Measurements from ENCODE around the gene NRBF2.
"Not testable (repeated sequence)": the region's sequence is repeated elsewhere in the genome, so short reads cannot be mapped to it uniquely, and the experiment has no call there.

Gene NRBF2

DNA sequence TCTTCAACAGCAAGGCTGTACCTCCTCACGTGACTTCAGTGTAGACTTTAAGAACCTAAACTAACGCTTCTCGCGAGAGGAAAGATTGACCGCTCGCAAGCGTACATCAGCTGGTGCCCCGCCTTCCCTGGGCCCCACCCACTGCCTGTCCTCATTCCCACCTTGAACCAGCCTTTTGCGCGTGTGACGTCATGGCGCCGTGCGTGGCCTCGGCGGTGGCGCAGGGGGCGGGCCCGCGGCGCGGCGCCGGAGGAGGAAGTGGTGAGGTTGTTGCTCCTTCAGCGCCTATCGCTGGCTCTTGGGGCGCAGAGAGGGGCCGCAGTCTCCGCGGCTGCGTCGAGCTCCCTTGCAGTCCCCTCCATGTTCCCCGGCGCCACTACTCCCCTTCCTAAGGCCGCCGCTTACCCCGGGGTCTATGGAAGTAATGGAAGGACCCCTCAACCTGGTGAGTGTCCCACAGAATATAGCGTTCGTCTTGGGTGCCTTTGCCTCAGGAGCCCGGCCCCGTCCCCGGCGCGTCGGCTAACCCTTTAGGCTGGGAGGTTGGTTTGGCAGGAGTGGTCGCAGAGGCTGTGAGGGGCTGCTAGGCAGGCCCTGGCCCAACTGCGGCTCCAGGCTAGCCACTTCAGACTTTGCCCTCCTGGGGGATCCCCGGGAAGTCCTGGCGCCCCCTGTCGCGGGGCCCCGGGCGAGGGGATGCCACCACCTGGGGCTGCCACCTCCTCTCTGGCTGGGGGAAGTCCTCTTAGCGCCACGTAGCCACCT, at the start of gene NRBF2:
TSS of gene NRBF2 (plus strand) at position 273 of the 765 bp plus-strand sequence. CDS start at position 416, 143 bp downstream.
- peak; percentile 99 for DNase-seq (ENCODE audit: low read depth)

DNA sequence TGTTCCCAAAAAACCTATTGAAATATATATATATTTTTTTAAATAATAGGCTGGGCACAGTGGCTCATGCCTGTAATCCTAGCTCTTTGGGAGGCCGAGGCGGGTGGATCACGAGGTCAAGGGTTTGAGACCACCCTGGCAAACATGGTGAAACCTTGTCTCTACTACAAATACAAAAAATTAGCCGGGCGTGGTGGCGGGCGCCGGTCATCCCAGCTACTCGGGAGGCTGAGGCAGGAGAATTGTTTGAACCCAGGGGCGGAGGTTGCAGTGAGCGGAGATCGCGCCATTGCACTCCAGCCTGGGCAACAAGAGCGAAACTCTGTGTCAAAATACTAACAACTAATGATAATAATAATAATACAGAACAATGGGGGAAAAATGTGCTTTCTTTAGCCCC, 49.7 kb upstream of the NRBF2 start:
- DNase-seq (ENCODE audit: low read depth) = not testable (repeated sequence)

DNA sequence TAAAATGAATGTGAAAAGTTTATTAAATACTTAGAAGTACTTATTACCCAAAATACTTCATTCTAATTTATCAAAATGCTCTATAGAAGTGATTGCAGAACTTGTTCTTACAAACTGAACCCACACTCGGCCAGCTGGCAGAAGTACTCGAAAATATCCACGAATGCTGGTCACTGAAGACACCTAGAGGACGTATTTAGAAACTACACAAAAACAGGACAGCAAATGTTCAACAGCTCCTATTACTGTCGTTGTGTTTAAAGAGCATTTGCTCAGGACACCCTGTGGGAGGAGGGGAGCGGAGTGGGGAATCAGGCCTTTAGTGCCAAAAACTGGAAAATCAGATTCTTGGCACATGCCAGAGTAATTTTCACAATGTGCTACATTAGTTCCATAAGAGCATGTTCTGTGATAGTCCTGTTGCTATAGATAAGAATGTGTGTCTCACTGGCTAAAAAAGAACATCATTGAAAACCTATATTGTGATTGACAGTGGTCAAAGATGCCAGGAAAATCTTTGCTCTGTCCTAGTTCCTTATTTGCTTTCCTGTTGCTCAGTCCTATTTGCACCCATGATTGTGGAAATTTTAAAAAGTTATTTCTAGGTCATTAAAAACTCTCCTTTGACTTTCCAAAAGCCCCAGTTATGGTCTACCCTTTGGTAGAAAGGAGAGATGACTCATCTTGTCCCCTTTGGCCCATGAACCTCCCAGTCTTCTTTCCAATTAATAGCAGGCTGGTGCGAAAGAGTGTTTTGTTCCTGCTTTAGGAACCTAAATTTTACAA, 49.0 kb upstream of the NRBF2 start:
- DNase-seq (ENCODE audit: low read depth) = peak; percentile 83

DNA sequence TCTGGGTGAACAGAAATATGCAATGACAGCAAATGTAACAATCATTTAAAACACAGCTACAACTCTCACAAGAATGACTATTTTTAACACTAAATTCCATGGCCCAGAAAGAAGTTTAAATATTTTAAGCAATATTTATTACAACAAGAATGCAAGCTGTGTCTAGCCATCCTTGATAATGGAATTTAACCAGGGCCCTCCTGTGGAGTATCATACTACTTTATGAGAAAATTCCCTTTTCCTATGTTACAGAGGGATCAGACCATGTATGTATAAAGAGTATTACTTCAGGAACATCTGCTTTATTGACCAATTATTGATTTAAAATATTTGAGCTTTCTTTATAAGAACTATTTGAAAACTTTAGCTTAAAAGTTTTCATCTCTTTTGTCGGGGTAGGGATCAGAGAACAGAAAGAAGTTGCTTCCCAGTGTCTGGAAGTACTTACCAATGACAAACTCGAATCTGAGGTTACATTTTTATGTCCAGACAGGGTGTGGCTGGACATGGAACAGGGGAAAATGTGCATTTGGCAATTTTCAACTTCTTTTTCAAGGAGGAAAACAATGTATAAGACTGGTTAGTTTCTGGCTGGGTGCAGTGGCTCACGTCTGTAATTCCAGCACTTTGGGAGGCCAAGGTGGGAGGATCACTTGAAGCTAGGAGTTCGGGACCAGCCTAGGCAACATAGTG, 48.3 kb upstream of the NRBF2 start:
- DNase-seq (ENCODE audit: low read depth) = no peak

DNA sequence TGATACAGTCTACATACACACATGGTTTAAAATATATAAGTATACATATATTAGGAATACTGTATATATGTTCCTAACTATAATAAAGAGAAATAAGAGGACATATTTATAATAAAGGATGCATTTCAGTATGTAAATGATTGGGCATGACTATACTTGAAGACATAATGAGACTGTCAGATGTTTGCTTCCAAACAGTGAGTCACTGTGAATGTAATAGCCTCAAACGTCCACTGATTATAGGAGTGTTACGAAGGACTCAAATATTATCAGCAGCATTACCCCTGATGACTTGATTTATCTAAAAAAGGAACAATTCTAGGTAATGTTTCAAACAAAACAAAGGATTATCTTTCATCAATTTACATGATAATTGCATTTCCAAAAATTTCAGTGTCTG, 39.9 kb upstream of the NRBF2 start:
- DNase-seq (ENCODE audit: low read depth) = peak; percentile 18

DNA sequence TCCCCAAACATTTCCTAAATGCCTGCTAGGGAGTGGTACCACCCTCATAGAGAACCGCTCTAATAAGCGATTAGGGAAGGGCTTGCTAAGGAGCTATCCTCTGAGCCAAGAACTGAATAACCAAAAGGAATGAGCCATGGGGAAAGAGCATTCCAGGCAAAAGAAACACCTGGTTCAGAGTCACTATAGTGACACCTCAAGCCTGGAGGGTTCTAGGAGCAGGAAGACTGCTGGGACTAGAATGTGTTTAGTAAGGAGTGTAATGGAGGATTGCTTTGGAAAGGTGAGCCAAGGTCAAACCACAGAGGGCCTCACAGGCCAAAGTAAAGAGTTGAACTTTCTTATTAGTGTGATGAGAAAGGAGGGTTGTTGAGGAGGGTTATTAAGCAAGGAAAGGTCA, 38.7 kb upstream of the NRBF2 start:
- no peak for DNase-seq (ENCODE audit: low read depth)

DNA sequence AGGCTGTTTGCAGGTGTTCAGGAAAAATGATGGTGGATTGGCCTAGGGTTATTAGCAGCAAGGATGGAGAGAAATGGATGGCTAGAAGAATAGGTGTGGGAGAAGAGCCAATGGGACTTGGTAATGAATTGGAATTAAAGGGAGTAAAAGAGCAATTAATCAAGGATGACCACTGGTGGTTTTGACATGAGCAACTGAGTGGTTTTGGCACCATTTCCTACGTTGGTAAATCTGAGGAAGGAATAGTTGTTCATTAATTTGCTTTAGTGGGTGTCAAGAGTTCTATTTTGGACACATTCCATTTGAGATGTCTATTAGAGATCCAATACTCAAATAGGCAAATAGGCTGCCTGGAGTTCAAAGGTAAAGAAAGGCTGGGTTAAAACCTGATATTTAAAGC, 38.2 kb upstream of the NRBF2 start:
- DNase-seq (ENCODE audit: low read depth) = no peak

DNA sequence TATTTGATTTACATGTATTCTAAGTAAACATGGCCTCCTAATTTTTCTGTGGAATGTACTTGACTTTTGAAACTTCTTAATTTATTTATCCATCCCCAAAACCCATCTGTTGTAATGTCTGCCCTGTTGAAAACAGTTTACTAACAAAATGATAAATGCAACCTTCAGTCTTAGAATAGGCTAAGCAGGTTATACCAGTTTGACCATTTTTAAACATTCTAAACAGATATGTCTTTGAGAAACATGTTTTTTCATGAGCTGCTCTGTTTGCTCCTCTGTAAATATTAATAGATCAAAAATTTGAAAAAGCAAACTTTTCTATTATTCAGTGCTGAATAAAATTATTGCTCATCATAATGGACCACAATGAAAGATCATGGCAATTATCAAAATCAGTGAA, 33.4 kb upstream of the NRBF2 start:
- no peak for DNase-seq (ENCODE audit: low read depth)

DNA sequence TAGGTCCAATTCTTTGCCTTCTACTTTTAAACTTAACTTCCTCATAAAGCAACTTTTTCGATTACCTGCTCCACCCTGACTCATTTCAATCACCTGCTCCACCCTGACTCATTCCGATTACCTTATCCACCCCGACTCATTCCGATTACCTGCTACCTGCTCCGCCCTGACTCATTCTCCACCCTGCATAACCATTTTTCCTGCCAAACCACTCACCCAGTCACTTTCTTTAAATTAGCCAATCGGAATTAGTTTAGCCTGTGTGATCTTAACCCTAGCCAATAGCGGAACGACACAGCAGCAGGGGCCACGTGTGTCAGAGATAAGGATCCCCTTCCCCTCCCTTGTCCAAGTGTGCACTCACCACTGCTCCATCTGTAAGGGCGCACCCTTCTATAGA, 32.0 kb upstream of the NRBF2 start:
- not testable (repeated sequence) for DNase-seq (ENCODE audit: low read depth)

DNA sequence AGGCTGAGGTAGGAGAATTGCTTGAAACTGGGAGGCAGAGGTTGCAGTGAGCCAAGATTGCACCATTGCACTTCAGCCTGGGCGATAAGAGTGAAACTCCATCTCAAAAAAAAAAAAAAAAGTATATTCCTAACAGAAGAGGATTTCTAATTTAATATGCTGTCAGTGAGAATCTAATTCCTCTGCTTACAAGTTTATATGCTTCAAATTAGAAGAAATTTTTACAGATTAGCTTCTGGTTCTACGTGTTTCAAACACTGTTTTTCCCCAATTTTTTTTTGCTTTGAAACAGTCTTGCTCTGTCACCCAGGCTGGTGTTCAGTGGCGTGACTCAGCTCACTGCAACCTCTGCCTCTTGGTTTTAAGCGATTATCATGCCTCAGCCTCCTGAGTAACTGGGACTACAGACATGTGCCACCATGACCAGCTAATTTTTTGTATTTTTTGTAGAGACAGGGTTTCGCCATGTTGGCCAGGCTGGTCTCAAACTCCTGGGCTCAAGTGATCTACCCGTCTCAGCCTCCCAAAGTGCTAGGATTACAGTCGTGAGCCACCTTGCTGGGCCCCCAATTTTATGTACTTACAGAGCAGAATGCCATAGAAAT, 30.7 kb upstream of the NRBF2 start:
- DNase-seq (ENCODE audit: low read depth) = not testable (repeated sequence)

DNA sequence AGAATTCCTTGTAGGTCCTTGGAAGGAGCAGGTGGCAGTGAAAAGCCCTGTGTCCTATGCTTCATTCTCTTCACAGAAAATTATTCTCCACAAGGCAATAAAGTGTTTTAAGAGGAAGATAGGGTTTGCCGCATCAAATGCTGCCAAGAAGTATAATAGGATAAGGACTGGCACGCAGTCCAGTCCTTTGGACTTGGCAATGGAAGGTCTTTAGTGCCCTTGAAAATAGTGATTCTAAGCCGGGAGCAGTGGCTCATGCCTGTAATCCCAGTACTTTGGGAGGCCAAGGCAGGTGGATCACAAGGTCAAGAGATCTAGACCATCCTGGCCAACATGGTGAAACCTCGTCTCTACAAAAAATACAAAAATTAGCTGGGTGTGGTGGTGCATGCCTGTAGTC, 29.9 kb upstream of the NRBF2 start:
- DNase-seq (ENCODE audit: low read depth) = not testable (repeated sequence)

DNA sequence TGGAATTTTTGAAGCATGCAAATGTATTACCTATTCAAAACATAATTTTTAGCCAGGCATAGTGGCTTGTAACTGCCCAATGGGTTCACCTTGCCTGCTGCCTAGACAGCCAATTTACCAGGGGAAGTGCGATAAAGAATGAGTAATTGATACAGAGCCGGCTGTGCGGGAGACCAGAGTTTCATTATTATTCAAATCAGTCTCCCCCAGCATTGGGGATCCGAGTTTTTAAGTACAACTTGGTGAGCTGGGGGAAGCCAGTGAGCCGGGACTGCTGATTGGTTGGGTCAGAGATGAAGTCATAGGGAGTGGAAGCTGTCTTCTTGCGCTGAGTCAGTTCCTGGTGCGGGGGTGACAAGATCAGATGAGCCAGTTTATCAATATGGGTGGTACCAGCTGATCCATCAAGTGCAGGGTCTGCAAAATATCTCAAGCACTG, 29.1 kb upstream of the NRBF2 start:
- no peak for DNase-seq (ENCODE audit: low read depth)

DNA sequence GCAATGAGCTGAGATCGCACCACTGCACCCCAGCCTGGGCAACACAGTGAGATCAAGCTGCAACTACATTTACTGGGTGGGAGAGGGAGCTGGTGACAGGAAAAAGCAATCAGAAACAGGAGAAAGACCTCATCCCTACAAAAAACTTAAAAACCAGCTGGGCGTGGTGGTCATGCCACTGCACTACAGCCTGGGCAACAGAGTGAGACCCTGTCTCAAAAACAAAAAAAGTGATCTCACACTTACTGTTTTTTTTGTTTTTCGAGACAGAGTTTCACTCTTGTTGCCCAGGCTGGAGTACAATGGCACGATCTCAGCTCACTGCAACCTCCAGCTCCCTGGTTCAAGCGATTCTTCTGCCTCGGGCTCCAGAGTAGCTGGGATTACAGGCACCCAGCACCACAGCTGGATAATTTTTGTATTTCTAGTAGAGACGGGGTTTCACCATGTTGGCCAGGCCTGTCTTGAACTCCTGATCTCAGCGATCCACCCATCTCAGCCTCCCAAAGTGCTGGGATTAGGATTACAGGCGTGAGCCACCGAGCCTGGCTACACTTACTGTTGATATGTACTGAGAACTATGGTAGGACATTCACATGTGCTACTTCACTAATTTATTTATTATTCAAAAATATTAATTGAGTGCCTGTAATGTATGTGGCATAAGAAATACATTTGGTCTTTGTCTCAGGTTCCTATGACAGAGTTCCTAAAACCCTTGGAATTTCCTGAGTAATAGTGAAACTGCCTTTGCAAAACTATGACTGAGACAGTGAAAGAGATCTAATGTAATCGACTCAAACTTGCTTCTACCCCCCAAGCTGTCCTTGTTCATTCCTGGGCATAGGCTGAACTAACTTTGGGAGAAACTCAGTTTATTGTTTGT, 27.7 kb upstream of the NRBF2 start:
- peak; percentile 72 for DNase-seq (ENCODE audit: low read depth)

DNA sequence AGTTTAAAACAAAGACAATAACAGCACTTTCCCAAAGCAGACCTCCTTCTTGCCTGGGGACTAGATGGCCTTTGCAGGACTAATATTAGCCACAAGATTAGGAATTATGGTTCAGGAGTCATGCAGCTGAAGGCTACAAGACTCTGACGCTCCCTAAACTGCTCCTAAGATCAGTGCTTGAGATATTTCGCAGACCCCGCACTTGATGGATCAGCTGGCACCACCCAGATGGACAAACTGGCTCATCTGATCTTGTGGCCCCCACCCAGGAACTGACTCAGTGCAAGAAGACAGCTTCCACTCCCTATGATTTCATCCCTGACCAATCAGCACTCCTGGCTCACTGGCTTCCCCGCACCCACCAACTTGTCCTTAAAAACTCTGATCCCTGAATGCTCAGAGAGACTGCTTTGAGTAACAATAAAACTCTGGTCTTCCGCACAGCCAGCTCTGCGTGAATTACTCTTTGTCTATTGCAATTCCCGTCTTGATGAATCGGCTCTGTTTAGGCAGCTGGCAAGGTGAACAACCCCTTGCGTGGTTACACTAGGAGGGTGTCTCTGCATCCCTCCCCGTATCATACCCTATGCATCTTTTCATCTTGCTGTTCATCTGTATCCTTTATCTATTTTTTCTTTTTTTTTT, 26.9 kb upstream of the NRBF2 start:
- DNase-seq (ENCODE audit: low read depth) = peak; percentile 80

DNA sequence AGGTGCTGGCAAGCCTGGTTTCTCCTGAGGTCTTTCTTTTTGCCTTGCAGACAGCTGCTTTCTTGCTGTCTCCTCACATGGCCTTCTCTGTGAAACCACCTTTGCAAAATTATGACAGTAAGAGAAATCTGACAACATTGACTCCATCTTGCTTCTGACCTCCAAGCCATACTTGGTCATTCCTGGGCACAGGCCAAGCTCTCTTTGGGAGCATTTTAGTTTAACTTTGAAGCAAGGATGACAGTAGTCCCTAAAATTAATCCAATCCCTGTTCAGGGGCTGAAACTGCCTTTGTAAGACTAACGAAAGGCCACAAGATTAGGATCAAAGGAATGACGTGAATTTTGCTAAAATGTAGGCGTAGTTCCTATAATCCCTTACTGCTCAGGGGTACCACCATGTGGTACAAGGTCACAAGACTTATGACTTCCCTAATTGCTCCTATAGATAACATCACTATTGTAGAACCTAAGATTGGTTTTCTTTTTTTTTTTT, 25.1 kb upstream of the NRBF2 start:
- DNase-seq (ENCODE audit: low read depth) = no peak

DNA sequence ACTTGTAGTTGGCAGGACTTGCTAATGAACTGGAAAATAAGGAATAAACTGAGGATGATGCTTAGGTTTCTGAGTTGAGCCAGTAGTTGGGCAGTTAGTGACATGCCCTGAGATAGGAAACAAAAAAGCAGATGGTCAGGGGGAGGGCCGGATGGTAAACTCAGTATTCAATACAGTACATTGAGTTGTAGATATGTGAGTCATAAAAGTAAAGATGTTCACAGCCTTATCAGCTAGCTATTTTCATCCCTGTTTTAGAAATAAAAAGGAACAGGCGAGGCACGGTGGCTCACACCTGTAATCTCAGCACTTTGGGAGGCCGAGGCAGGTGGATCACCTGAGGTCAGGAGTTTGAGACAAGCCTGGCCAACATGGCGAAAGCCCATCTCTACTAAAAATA, 22.2 kb upstream of the NRBF2 start:
- DNase-seq (ENCODE audit: low read depth) = no peak

DNA sequence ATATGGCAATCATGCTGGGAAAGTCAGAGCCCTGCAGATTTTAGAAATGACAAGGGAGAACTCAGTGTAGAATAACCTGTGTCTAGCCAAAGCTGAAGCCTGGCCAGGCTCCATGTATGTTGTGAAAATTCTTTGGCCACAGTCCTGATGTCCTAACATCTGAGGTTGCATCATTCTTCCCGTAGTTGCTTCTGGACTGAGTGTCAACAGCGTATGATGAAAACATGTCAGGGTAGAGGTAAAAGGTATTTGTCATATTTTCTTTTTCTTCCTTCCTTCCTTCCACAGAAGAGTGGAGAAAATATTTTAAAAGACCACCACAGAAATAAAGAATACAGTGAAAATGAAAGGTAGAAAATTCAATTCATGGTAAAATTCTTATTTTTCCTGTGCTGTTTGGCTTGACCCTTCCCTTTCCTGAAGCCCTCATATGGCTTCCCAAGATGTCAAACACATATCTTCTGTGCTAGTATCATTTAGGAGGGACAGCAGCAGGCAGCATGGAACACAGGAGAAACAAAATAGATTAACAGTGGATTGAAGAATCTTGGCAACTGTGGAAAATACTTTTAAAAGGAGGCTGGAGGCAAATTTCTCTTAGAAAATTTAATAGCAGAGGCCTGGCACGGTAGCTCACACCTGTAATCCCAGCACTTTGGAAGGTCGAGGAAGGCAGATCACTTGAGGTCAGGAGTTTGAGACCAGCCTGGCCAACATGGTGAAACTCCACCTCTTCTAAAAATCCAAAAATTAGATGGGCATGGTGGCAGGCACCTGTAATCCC, 18.9 kb upstream of the NRBF2 start:
- peak; percentile 96 for DNase-seq (ENCODE audit: low read depth)

DNA sequence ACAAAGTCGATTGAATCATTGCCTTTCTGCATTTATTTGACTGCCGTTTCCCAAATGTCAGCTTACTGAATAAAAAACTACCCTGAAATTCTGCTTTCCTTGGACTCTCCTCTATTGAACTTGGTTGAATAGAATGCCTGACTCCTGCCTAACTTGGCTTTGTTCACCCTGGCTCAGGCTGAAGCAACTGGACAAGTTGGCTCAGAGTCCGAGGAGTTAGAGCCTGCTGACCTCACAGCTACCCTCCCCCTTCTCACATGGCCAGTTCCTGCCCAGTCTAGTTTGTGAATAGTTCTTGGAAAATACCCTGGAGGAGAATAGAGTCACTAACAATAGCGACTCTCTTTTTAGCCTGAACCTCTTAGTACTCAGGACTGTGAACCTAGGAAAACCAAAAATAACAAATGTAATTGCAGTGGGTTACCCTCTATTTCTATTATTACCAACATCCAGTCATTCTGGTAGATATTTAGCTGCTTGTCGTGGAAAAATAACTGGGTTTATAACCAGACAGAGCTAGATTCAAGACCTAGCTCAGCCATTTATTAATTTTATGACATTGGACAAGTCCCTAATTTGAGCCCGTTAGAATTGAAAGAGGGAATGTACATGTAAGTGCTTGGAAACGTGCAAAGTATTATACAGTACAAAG, 17.3 kb upstream of the NRBF2 start:
- DNase-seq (ENCODE audit: low read depth) = peak; percentile 94

DNA sequence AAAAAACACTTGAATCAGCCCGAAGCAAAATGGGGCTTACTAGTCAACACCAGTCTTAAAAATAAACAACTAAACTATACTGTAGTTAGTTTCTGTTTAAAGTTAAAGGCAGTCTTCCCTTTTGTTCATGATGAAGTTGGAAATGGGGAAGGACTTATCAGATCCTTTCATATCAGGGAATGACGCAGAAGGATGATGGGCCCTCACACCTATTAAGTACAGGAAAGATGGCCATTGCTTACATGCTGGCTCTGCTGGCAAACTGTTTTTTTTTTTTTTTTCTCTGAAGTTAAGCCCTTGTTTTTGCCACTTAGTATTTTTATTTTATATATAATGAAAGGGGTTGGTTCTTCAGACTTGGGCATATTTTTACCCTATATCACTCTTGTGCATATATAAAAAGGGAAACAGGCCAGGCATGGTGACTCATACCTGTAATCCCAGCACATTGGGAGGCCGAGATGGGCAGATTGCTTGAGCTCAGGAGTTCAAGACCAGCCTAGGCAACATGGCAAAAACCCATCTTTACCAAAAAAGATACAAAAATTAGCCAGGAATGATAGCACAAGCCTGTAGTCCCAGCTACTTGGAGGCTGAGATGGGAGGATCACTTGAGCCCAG, 16.6 kb upstream of the NRBF2 start:
- DNase-seq (ENCODE audit: low read depth) = no peak

Measured in iris pigment epithelial cell (primary cell).